Measurements from ENCODE around the gene KRT16. TPM values are rescaled to one million over a fixed set of nuclear protein-coding genes. Genes with fewer than 3 reads are reported as not detected.
"Not testable (repeated sequence)": the region's sequence is repeated elsewhere in the genome, so short reads cannot be mapped to it uniquely, and the experiment has no call there.

The KRT16 gene
- total and polyA plus RNA-seq, 3 donors from 2014 or later: not detected

- H3K4me1 ChIP-seq: peaks cover 5% of the 10 kb centered on the region
- no peak overlapping the region for H3K27ac ChIP-seq
- H3K9me3 ChIP-seq: no peaks in the 10 kb centered on the region
- no peak overlapping the region for H3K4me3 ChIP-seq
- no peaks in the 10 kb centered on the region for H3K36me3 ChIP-seq (ENCODE audit: low read depth, missing control alignments)
- no peaks in the 10 kb centered on the region for H3K27me3 ChIP-seq
- TF ChIP-seq POLR2A (IDR thresholded peaks at IDR 0.05): no peak
- no peak for TF ChIP-seq CTCF (IDR thresholded peaks at IDR 0.05)
- no peak for DNase-seq
- intact Hi-C loops (cut with DNase I; ENCODE audit: low total_unique reads): no loop called here
- 83 to 96% methylated on average over 2 of the region's 2 CpGs for WGBS, 2 donors
These were observed 9.3 kb upstream of the KRT16 start for GRCh38 chr17:41621916-41622315.

- H3K4me1 ChIP-seq; H3K27me3 ChIP-seq; H3K9me3 ChIP-seq; H3K27ac ChIP-seq; H3K36me3 ChIP-seq (ENCODE audit: low read depth, missing control alignments); H3K4me3 ChIP-seq; intact Hi-C loops (cut with DNase I; ENCODE audit: low total_unique reads); DNase-seq: not testable (repeated sequence)
- 95 to 97% methylated on average over 11 of the region's 11 CpGs for WGBS, 2 donors
These were observed 8.9 kb upstream of the KRT16 start for GRCh38 chr17:41621435-41621817.

- 62 to 64% methylated on average over 20 to 21 of the region's 21 CpGs for WGBS, 2 donors
- peaks cover 5% of the 10 kb centered on the region for H3K4me1 ChIP-seq
- H3K4me3 ChIP-seq: no peak overlapping the region
- no peak overlapping the region for H3K27ac ChIP-seq
- H3K27me3 ChIP-seq: no peaks in the 10 kb centered on the region
- no peaks in the 10 kb centered on the region for H3K36me3 ChIP-seq (ENCODE audit: low read depth, missing control alignments)
- DNase-seq: no peak
- intact Hi-C loops (cut with DNase I; ENCODE audit: low total_unique reads): no loop called here
- TF ChIP-seq POLR2A (IDR thresholded peaks at IDR 0.05): no peak
- no peak for TF ChIP-seq CTCF (IDR thresholded peaks at IDR 0.05)
- no peaks in the 10 kb centered on the region for H3K9me3 ChIP-seq
These were observed 8.2 kb upstream of the KRT16 start for GRCh38 chr17:41620583-41621434.

- H3K27me3 ChIP-seq; intact Hi-C loops (cut with DNase I; ENCODE audit: low total_unique reads): not testable (repeated sequence)
- WGBS, 2 donors: 77 to 92% methylated on average over 6 of the region's 6 CpGs
These were observed 7.5 kb upstream of the KRT16 start for GRCh38 chr17:41619927-41620582.

GRCh38 chr17:41619036-41619926 lies 6.7 kb upstream of the KRT16 start:
- Histone ChIP-seq H3K4me1 (peaks cover 5% of the 10 kb centered on the region), H3K36me3 (ENCODE audit: low read depth, missing control alignments) (no peaks in the 10 kb centered on the region), H3K27ac (no peak overlapping the region), H3K9me3 (no peaks in the 10 kb centered on the region), H3K4me3 (no peak overlapping the region), H3K27me3 (no peaks in the 10 kb centered on the region)
- 76 to 82% methylated on average over 11 to 18 of the region's 20 CpGs for WGBS, 2 donors
- intact Hi-C loops (cut with DNase I; ENCODE audit: low total_unique reads): no loop called here
- DNase-seq: no peak
- TF ChIP-seq POLR2A (IDR thresholded peaks at IDR 0.05) (no peak), CTCF (IDR thresholded peaks at IDR 0.05) (no peak)

More at GRCh38 chr17:41619927-41620582, 7.5 kb upstream of the KRT16 start:
- not testable (repeated sequence) for DNase-seq; H3K9me3 ChIP-seq; H3K4me1 ChIP-seq; H3K36me3 ChIP-seq (ENCODE audit: low read depth, missing control alignments); H3K4me3 ChIP-seq; H3K27ac ChIP-seq
